Neural crest cell (in vitro differentiated cells): ENCODE measurements around the gene EPHA4. TPM values are rescaled to one million over a fixed set of nuclear protein-coding genes. Genes with fewer than 3 reads are reported as not detected.

ENCODE experiments used
- DNase-seq: peaks from one replicate; pipeline ENCODE4 v3.0.0; 2021; ENCODE audit warnings: low read depth, mixed read lengths, low spot score
- H3K27ac Mint-ChIP-seq: one replicate; pipeline ENCODE4 v1.8.0; 2021; ENCODE audit warnings: mild to moderate bottlenecking, mixed read lengths; ENCODE audit not compliant: unreplicated experiment
- H3K27me3 Mint-ChIP-seq: 2 replicates; pipeline ENCODE4 v1.8.0; 2021; ENCODE audit warnings: low read depth, mild to moderate bottlenecking, mixed read lengths
- H3K36me3 Mint-ChIP-seq: 2 replicates; pipeline ENCODE4 v1.8.0; 2021; ENCODE audit warnings: low read depth, mild to moderate bottlenecking, mixed read lengths
- H3K4me1 Mint-ChIP-seq: 2 replicates; pipeline ENCODE4 v1.8.0; 2021; ENCODE audit warnings: mixed read lengths
- H3K4me3 Mint-ChIP-seq: one replicate; pipeline ENCODE4 v1.8.0; 2021; ENCODE audit warnings: mild to moderate bottlenecking, mixed read lengths
- H3K9me3 Mint-ChIP-seq: 2 replicates; pipeline ENCODE4 v1.8.0; 2021; ENCODE audit warnings: mixed read lengths
- total RNA-seq: library from RNA; stranded (reverse); gene quantifications from 2 replicates; pipeline ENCODE4 v1.2.1, GENCODE V29; 2021
- TF ChIP-seq, protein P1 (sequence below): fragments of 200-600 bp; sonication (generic); conservative IDR thresholded peaks from 2 replicates; pipeline ENCODE4 v1.5.0; 2021; ENCODE audit warnings: antibody characterized with exemption, mild to moderate bottlenecking

EPHA4 gene
- total RNA-seq, 1 donor from 2014 or later = 108 TPM

DNA sequence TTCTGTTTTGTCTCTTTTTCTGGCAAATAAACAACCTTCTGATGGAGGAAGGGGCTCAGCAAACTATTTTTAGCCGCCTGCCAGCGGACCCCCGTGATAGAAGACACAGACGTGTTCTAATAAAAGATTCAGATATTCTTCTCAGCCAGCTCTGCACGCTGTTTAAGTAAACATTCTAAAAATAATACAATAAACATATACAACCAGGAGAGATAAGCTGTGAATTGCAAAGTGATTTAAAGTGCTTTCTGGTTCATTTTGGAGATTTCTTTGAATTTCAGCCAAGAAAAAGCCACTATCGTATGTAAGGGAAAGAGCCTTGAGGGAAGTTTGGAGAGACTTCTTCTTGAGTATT lies 201.3 kb downstream of the EPHA4 start:
- TF ChIP-seq, protein P1, sequence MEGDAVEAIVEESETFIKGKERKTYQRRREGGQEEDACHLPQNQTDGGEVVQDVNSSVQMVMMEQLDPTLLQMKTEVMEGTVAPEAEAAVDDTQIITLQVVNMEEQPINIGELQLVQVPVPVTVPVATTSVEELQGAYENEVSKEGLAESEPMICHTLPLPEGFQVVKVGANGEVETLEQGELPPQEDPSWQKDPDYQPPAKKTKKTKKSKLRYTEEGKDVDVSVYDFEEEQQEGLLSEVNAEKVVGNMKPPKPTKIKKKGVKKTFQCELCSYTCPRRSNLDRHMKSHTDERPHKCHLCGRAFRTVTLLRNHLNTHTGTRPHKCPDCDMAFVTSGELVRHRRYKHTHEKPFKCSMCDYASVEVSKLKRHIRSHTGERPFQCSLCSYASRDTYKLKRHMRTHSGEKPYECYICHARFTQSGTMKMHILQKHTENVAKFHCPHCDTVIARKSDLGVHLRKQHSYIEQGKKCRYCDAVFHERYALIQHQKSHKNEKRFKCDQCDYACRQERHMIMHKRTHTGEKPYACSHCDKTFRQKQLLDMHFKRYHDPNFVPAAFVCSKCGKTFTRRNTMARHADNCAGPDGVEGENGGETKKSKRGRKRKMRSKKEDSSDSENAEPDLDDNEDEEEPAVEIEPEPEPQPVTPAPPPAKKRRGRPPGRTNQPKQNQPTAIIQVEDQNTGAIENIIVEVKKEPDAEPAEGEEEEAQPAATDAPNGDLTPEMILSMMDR = no peak
- H3K36me3 Mint-ChIP-seq = no peaks in the 10 kb centered on the region
- H3K4me3 Mint-ChIP-seq = no peak overlapping the region
- H3K27ac Mint-ChIP-seq = no peak overlapping the region
- H3K27me3 Mint-ChIP-seq = no peaks in the 10 kb centered on the region
- no peak for DNase-seq
- H3K9me3 Mint-ChIP-seq = peaks cover 3% of the 10 kb centered on the region
- peaks cover 12% of the 10 kb centered on the region for H3K4me1 Mint-ChIP-seq

DNA sequence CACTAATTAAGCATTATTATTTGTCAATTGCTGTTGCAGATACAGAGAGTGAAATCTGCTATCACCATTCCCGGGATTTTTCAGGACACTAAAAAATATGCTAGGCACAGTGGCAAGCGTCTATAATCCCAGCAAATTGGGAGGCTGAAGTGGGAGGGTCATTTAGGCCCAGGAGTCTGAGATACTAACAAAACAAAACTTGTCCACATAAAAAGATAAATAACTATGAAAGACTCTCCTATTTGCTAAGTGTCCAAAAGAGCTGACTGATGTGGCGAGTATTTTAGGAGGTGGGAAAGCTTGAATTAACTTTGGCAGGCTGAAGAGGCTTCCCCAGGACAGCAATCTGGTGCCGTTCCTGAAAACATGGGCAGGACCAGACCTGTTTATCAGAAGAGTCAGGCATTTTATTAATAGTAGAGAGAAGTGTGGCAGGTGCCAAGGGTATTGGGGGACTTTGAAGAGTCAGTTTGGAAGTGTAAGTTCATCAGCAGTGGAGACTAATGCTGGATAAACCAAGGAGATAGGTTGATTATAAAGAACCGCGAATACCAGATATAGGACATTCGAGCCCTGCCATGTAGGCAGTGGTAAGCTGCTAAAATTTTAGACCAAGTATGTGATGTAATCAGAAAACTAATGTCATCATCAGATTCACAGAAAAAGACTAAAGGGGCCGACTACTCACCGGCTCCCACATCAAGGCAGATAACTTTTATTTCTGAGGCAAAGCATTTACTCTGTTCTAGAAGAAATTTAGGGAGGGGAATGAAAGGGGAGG lies 201.8 kb downstream of the EPHA4 start:
- no peaks in the 10 kb centered on the region for H3K27me3 Mint-ChIP-seq
- peaks cover 12% of the 10 kb centered on the region for H3K4me1 Mint-ChIP-seq
- H3K4me3 Mint-ChIP-seq = no peak overlapping the region
- no peak for DNase-seq
- no peak overlapping the region for H3K27ac Mint-ChIP-seq
- H3K36me3 Mint-ChIP-seq = no peaks in the 10 kb centered on the region
- TF ChIP-seq, protein P1 = no peak
- H3K9me3 Mint-ChIP-seq = peaks cover 3% of the 10 kb centered on the region
